Common myeloid progenitor, CD34-positive (primary cell): ENCODE results near the gene TFDP2.
"Not testable (repeated sequence)": the region's sequence is repeated elsewhere in the genome, so short reads cannot be mapped to it uniquely, and the experiment has no call there.

Experiments used
- CTCF ChIA-PET: fragments of 350-600 bp; sonication (Branson Sonifier 250); formaldehyde crosslinking; loops from one replicate; lab custom pipeline; 2021; ENCODE audit warnings: antibody characterized with exemption; lab: Charles Lee
- POLR2A ChIA-PET: fragments of 350-600 bp; sonication (Branson Sonifier 250); formaldehyde crosslinking; loops from one replicate; lab custom pipeline; 2021; ENCODE audit warnings: antibody characterized with exemption; lab: Charles Lee
- DNase-seq, 3 donors: peaks; one replicate each; pipeline versions ENCODE4 v3.0.0 to v3.0.0-alpha.2; 2013
- H3K27ac ChIP-seq, 2 experiments: 1 replicate in 1 of 2; 2 replicates in 1 of 2; pipeline ENCODE4 v1.7.0; 2013; ENCODE audit warnings: inconsistent platforms in 2 of 2, low read length in 2 of 2, mild to moderate bottlenecking in 2 of 2, low read depth in 1 of 2, moderate library complexity in 1 of 2; ENCODE audit not compliant: severe bottlenecking in 2 of 2, insufficient read depth in 1 of 2, poor library complexity in 1 of 2
- H3K27me3 ChIP-seq, 5 experiments: replicated peaks in 2 of 5; 1 replicate in 3 of 5; 2 replicates in 2 of 5; pipeline versions ENCODE4 v1.6.1 to v1.7.0; 2013; ENCODE audit warnings: low read length in 4 of 5, mild to moderate bottlenecking in 2 of 5, moderate library complexity in 2 of 5, inconsistent platforms in 1 of 5; ENCODE audit not compliant: insufficient read depth in 5 of 5, control insufficient read depth in 4 of 5
- H3K36me3 ChIP-seq, 4 experiments: 1 replicate in 2 of 4; 2 replicates in 2 of 4; pipeline versions ENCODE4 v1.6.1 to v1.7.0; 2013; ENCODE audit warnings: low read length in 3 of 4, control low read depth in 1 of 4, mild to moderate bottlenecking in 1 of 4; ENCODE audit not compliant: control insufficient read depth in 4 of 4, insufficient read depth in 4 of 4
- H3K4me1 ChIP-seq, 4 experiments: 1 replicate in 3 of 4; 2 replicates in 1 of 4; pipeline versions ENCODE4 v1.6.1 to v1.7.1; 2013; ENCODE audit warnings: low read length in 3 of 4, mild to moderate bottlenecking in 3 of 4, control low read depth in 1 of 4, inconsistent platforms in 1 of 4, moderate library complexity in 1 of 4; ENCODE audit not compliant: control insufficient read depth in 4 of 4, insufficient read depth in 4 of 4; ENCODE audit errors: control extremely low read depth in 1 of 4
- H3K4me3 ChIP-seq, 7 experiments: 1 replicate in 4 of 7; 2 replicates in 3 of 7; pipeline versions ENCODE4 v1.5.1 to v1.7.0; 2013; ENCODE audit warnings: mild to moderate bottlenecking in 7 of 7, low read length in 6 of 7, moderate library complexity in 6 of 7, inconsistent platforms in 2 of 7, low read depth in 2 of 7, control low read depth in 1 of 7; ENCODE audit not compliant: insufficient read depth in 4 of 7, control insufficient read depth in 1 of 7; ENCODE audit errors: extremely low read depth in 1 of 7
- H3K9me3 ChIP-seq, 5 experiments: 1 replicate in 4 of 5; 2 replicates in 1 of 5; pipeline versions ENCODE4 v1.6.1 to v1.7.1; 2013; ENCODE audit warnings: low read length in 4 of 5, mild to moderate bottlenecking in 2 of 5, inconsistent platforms in 1 of 5, low read depth in 1 of 5, moderate library complexity in 1 of 5; ENCODE audit not compliant: control insufficient read depth in 4 of 5, insufficient read depth in 2 of 5; ENCODE audit errors: control extremely low read depth in 1 of 5
- WGBS: methylation state at CpG from one replicate; pipeline ENCODE4 v1.1.5; 2013; ENCODE audit not compliant: insufficient coverage; 5-methylcytosine and 5-hydroxymethylcytosine counted together

The TFDP2 gene

GRCh38 chr3:141933421-141934300 is 215.7 kb downstream of the TFDP2 start:
- CTCF ChIA-PET: interaction anchor here (1.3 to 1.5 kb wide), 2 partner anchors 15 to 20 kb away, joined by 3 to 5 read pairs; no protein-coding TSS in a partner anchor
- no peaks in the 10 kb centered on the region for H3K27me3 ChIP-seq
- POLR2A ChIA-PET: interaction anchor here (0.5 kb wide), 1 partner anchor 501 kb away, joined by 6 read pairs; no protein-coding TSS in a partner anchor
- peak in 2 of 3 donors; percentile 72 to 84 for DNase-seq
- H3K36me3 ChIP-seq: peaks cover 0 to 6% (median 1%) of the 10 kb centered on the region in 4 experiments
- peaks cover 0 to 8% (median 7%) of the 10 kb centered on the region in 4 experiments for H3K4me1 ChIP-seq
- WGBS: 78% methylated on average over 13 of the region's 16 CpGs
- no peak overlapping the region for H3K27ac ChIP-seq
- no peak overlapping the region for H3K4me3 ChIP-seq
- no peaks in the 10 kb centered on the region for H3K9me3 ChIP-seq

DNA sequence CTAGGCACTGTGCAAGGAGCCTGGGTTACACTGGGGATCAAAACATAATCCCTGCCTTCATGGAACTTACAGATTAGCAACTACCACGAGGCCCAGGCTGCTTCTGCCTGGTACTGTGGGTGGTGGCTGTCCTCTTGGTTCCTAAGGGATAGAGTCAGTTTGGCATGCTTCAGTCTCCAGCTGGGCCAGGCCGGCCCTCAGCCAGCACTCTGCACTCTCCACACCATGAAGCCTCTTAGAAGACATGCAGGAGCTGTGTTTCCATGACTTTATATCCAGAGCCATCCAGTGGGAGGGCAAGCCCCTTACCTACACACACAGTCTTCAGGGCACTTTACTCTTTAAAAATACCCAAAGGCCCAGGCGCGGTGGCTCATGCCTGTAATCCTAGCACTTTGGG is 218.5 kb downstream of the TFDP2 start:
- no peak overlapping the region for H3K4me3 ChIP-seq
- peaks cover 3 to 16% (median 11%) of the 10 kb centered on the region in 4 experiments for H3K36me3 ChIP-seq
- H3K27ac ChIP-seq: no peak overlapping the region
- WGBS: 92% methylated on average over 2 of the region's 4 CpGs
- POLR2A ChIA-PET: no interaction called here
- DNase-seq: no peak
- H3K9me3 ChIP-seq: no peaks in the 10 kb centered on the region
- peaks cover 0 to 8% (median 7%) of the 10 kb centered on the region in 4 experiments for H3K4me1 ChIP-seq
- CTCF ChIA-PET: interaction anchor here (1.3 kb wide), 1 partner anchor 10 kb away, joined by 4 read pairs; no protein-coding TSS in a partner anchor
- no peaks in the 10 kb centered on the region for H3K27me3 ChIP-seq

GRCh38 chr3:141929341-141929995 is 219.9 kb downstream of the TFDP2 start:
- Histone ChIP-seq H3K27me3 (no peaks in the 10 kb centered on the region), H3K9me3 (no peaks in the 10 kb centered on the region), H3K4me1 (peaks cover 0 to 8% (median 7%) of the 10 kb centered on the region in 4 experiments), H3K36me3 (peaks cover 3 to 25% (median 11%) of the 10 kb centered on the region in 4 experiments), H3K4me3 (no peak overlapping the region), H3K27ac (no peak overlapping the region)
- 86% methylated on average over 7 of the region's 7 CpGs for WGBS
- CTCF ChIA-PET: interaction anchor here (0.6 to 1.1 kb wide), 3 partner anchors 16 to 241 kb away, joined by 3 to 5 read pairs (median 3); no protein-coding TSS in a partner anchor
- no peak for DNase-seq
- POLR2A ChIA-PET: no interaction called here

- ChIA-PET CTCF (interaction anchor here (0.6 to 1.1 kb wide), 4 partner anchors 16 to 240 kb away, joined by 3 to 5 read pairs (median 4); no protein-coding TSS in a partner anchor), POLR2A (no interaction called here)
- peaks cover 3 to 27% (median 11%) of the 10 kb centered on the region in 4 experiments for H3K36me3 ChIP-seq
- H3K4me1 ChIP-seq: peaks cover 0 to 3% (median 2%) of the 10 kb centered on the region in 4 experiments
- H3K9me3 ChIP-seq: no peaks in the 10 kb centered on the region
- H3K27ac ChIP-seq: no peak overlapping the region
- WGBS: 97% methylated on average over 15 of the region's 15 CpGs
- H3K27me3 ChIP-seq: no peaks in the 10 kb centered on the region
- DNase-seq: no peak
- no peak overlapping the region for H3K4me3 ChIP-seq
These were observed 220.6 kb downstream of the TFDP2 start for GRCh38 chr3:141928631-141929270.

DNA sequence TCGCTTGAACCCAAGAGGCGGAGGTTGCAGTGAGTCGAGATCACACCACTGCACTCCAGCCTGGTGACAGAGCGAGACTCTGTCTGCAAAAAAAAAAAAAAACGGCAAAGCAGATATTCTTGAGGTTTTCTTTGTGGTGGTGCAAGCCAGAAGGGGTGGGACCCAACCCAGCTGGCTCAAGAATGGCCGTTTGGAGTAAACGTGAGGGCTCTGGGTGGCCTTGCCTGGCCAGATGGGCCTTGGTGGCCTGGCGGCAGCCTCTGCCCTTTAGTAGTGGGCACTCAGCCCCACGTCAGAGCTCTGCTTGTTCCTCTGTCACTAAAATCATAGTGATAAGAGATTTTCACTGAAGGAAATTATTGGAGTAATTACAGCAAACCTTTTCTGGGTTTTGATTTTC is 222.4 kb downstream of the TFDP2 start:
- no peak for DNase-seq
- Histone ChIP-seq H3K9me3 (no peaks in the 10 kb centered on the region), H3K4me1 (no peaks in the 10 kb centered on the region), H3K27me3 (no peaks in the 10 kb centered on the region), H3K4me3 (no peak overlapping the region), H3K36me3 (peaks cover 6 to 34% (median 15%) of the 10 kb centered on the region in 4 experiments), H3K27ac (no peak overlapping the region)
- WGBS: 90% methylated on average over 7 of the region's 9 CpGs
- CTCF ChIA-PET: interaction anchor here (0.7 kb wide), 1 partner anchor 14 kb away, joined by 3 read pairs; no protein-coding TSS in a partner anchor
- POLR2A ChIA-PET: interaction anchor here (0.6 kb wide), 1 partner anchor 186 kb away, joined by 3 read pairs; no protein-coding TSS in a partner anchor

DNA sequence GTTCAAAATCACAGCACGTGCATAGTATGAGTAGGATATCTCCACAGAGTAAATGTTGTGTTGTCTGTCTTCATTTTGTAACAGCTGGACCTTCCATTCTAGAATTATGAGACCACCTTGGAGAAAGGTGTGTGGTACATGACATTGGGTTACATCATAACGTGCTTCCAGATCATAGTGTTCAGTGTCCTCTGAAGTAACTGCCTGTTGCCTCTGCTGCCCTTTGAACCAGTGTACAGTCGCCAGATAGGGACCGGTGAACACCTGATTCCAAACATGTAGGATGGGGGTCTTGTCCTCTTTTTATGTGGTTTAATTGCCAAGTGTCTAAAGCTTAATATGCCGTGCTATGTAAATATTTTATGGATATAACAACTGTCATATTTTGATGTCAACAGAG is 223.7 kb downstream of the TFDP2 start:
- 100% methylated on average over 2 of the region's 5 CpGs for WGBS
- CTCF ChIA-PET, H3K4me3 ChIP-seq, H3K9me3 ChIP-seq, H3K27me3 ChIP-seq, H3K4me1 ChIP-seq, H3K27ac ChIP-seq, DNase-seq: not testable (repeated sequence)
- POLR2A ChIA-PET: interaction anchor here (0.6 kb wide), 1 partner anchor 11 kb away, joined by 6 read pairs; no protein-coding TSS in a partner anchor
- peaks cover 6 to 40% (median 19%) of the 10 kb centered on the region in 4 experiments for H3K36me3 ChIP-seq
